Activated T-cell treated with anti-CD3 and anti-CD28 coated beads, Interleukin-2, amount 50 U/mL, for 72 hours (primary cell): ENCODE measurements around the gene SMOC2. TPM values are rescaled to one million over a fixed set of nuclear protein-coding genes. Genes with fewer than 3 reads are reported as not detected.

Experiments used
- ATAC-seq, 2 donors: fragments of 150-1000 bp; cut with Tn5 transposase; replicated peaks in 1 of 2; 2 replicates each; pipeline ENCODE4 v1.10.0; 2021; ENCODE audit warnings: moderate library complexity in 2 of 2, mild to moderate bottlenecking in 1 of 2
- DNase-seq, 2 donors: peaks; one replicate each; pipeline ENCODE4 v3.0.0; 2021 to 2022; ENCODE audit warnings: mixed read lengths in 1 of 2
- H3K27ac Mint-ChIP-seq: one replicate; pipeline ENCODE4 v1.8.0; 2022; ENCODE audit warnings: mild to moderate bottlenecking, moderate library complexity, mixed read lengths
- H3K27me3 Mint-ChIP-seq: one replicate; pipeline ENCODE4 v1.8.0; 2022; ENCODE audit warnings: low read depth, mixed read lengths
- H3K36me3 Mint-ChIP-seq, 2 donors: one replicate each; pipeline ENCODE4 v1.8.0; 2022; ENCODE audit warnings: mixed read lengths in 2 of 2, mild to moderate bottlenecking in 1 of 2; ENCODE audit not compliant: insufficient read depth in 2 of 2
- H3K4me1 Mint-ChIP-seq: one replicate; pipeline ENCODE4 v1.8.0; 2022; ENCODE audit warnings: low read depth, mixed read lengths
- H3K4me3 Mint-ChIP-seq, 2 donors: one replicate each; pipeline ENCODE4 v1.8.0; 2022; ENCODE audit warnings: mild to moderate bottlenecking in 2 of 2, mixed read lengths in 2 of 2, moderate library complexity in 2 of 2
- H3K9me3 Mint-ChIP-seq, 2 donors: one replicate each; pipeline ENCODE4 v1.8.0; 2022; ENCODE audit warnings: mixed read lengths in 2 of 2
- total RNA-seq, 2 donors: library from RNA; stranded (reverse); gene quantifications; one replicate each; pipeline ENCODE4 v1.2.3, GENCODE V29; 2022

Gene SMOC2
- total RNA-seq, 2 donors from 2014 or later: not detected

DNA sequence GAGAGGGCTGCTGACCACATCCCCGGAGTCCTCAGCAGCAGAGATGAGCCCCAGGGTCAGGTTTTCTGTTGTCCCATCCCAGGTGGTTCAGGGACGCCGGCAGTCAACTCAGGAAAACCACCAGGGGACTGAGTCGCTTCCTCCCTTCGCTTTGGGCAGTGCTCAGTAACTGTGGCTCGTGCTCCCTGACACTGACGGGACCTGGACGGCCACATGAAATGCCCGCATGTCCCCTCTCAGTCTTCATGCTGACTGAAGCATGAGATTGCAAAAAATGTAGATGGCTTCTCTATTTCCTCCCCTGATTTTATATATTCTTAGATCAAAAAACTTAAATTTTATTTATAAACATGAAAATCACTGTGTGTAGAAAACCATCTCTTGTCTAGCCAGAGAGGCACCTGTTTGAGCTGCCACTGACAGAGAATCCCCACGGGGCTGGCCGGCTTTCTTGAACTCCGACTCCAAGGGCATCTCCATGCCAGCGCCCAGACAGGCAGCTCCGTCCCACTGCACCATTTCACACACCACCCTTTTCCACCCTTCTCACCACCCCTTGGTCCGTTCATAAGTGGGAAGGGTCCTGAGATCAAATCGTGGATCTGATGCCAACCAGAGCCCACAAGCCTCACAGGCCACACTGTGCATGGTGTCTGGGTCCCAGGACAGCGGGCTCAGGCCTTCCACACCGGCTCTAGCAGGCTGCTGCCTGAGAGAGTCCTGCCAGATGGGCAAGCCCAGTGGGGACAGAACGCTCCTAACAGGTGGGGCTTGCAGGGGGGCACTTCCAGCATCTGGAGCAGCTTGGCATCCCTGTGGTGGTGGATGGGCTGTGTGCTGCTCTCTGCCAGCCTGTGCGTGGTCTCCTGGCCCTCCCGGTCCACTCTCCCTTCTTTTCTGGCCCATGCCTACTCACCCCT is 98.2 kb downstream of the SMOC2 start:
- DNase-seq (no peak), ATAC-seq (no peak)
- no peak overlapping the region for H3K4me3 Mint-ChIP-seq
- no peaks in the 10 kb centered on the region for H3K4me1 Mint-ChIP-seq
- no peaks in the 10 kb centered on the region for H3K36me3 Mint-ChIP-seq
- H3K27ac Mint-ChIP-seq: no peak overlapping the region
- H3K27me3 Mint-ChIP-seq: peaks cover 12% of the 10 kb centered on the region
- no peaks in the 10 kb centered on the region for H3K9me3 Mint-ChIP-seq

DNA sequence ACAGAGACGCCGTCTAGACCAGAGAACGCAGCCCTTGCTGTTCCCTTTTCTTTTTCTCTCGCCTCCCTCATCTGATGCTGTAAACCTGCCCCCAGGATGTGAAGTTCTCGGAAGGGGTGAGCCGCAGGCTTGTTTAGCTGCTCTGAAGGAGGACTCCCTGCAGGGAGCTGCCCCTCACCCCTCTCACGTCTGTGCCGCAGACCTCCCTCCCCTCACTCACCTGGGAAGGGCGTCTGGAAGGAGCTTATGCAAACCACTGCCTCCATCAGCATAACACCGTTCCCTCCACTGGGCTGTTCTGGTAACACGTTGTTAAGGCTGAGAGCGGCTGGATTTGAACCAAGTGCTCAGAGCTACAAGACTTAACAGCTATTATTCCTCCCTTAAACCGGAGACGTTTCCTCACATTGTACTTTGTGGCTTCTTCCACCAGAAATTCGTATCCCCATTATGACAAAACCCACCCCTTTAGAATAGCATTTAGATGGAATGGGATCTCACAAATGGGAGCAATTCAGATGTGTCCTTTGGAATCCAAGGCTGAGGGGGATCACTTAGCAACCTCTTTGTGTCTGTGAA is 99.8 kb downstream of the SMOC2 start:
- DNase-seq (no peak), ATAC-seq (no peak)
- Mint-ChIP-seq H3K9me3 (no peaks in the 10 kb centered on the region), H3K27ac (no peak overlapping the region), H3K4me1 (no peaks in the 10 kb centered on the region), H3K36me3 (no peaks in the 10 kb centered on the region), H3K4me3 (no peak overlapping the region), H3K27me3 (peaks cover 12% of the 10 kb centered on the region)

DNA sequence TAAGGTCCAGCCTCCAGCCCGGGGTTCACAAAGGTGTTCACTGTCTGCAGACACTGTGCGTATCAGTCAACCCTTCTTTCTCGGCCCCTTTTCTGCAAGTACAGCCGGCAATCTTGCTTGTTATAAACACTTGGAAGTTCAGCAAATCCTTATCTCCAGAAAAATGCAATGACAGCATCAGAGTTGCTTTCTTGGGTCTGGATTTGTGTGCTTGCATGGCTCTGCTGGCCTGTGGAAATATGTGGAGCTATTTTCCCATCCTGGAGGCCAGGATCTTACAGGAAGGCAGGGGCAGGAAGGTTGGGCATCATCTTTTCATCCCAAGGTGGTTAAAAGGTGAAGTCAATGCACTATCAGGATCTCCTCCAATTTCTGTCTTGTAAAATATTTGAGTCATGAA is 100.3 kb downstream of the SMOC2 start:
- Mint-ChIP-seq H3K36me3 (no peaks in the 10 kb centered on the region), H3K27ac (no peak overlapping the region), H3K27me3 (peaks cover 12% of the 10 kb centered on the region), H3K4me3 (no peak overlapping the region), H3K4me1 (no peaks in the 10 kb centered on the region), H3K9me3 (no peaks in the 10 kb centered on the region)
- DNase-seq: no peak
- no peak for ATAC-seq

GRCh38 chr6:168542301-168542700 is 101.3 kb downstream of the SMOC2 start:
- Mint-ChIP-seq H3K4me1 (no peaks in the 10 kb centered on the region), H3K36me3 (no peaks in the 10 kb centered on the region), H3K9me3 (no peaks in the 10 kb centered on the region), H3K4me3 (no peak overlapping the region), H3K27ac (no peak overlapping the region), H3K27me3 (peaks cover 12% of the 10 kb centered on the region)
- ATAC-seq: no peak
- DNase-seq: no peak

DNA sequence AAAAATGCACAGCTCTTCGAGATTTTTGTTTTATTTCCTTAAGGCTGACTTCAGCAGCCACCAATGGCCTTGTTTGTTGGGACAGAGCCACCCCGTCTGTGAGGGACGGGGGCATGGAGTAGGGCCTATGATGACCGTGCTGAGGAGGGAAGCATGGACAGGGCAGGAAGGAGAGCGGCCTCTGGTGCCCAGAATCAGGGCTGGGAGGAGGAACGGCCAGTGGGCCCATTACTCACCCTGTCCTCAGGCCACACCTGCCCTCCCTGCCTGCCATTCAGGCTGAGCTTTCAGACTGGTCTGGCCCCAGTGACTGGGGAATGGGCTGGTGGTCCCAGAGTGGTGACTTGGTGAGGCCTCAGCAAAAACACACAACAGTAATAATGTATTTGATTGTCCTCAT is 104.4 kb downstream of the SMOC2 start:
- Mint-ChIP-seq H3K27ac (no peak overlapping the region), H3K4me3 (no peak overlapping the region), H3K27me3 (peaks cover 12% of the 10 kb centered on the region), H3K36me3 (no peaks in the 10 kb centered on the region), H3K4me1 (no peaks in the 10 kb centered on the region), H3K9me3 (no peaks in the 10 kb centered on the region)
- DNase-seq (no peak), ATAC-seq (no peak)

GRCh38 chr6:168546151-168546550 is 105.2 kb downstream of the SMOC2 start:
- Mint-ChIP-seq H3K4me1 (no peaks in the 10 kb centered on the region), H3K27me3 (peaks cover 4% of the 10 kb centered on the region), H3K27ac (no peak overlapping the region), H3K9me3 (no peaks in the 10 kb centered on the region), H3K36me3 (no peaks in the 10 kb centered on the region), H3K4me3 (no peak overlapping the region)
- no peak for DNase-seq
- no peak for ATAC-seq

- no peak for DNase-seq
- H3K27ac Mint-ChIP-seq: no peak overlapping the region
- no peaks in the 10 kb centered on the region for H3K9me3 Mint-ChIP-seq
- H3K27me3 Mint-ChIP-seq: no peaks in the 10 kb centered on the region
- no peaks in the 10 kb centered on the region for H3K4me1 Mint-ChIP-seq
- ATAC-seq: no peak
- H3K36me3 Mint-ChIP-seq: no peaks in the 10 kb centered on the region
- no peak overlapping the region for H3K4me3 Mint-ChIP-seq
Measured at GRCh38 chr6:168546730-168547129, 105.7 kb downstream of the SMOC2 start.

DNA sequence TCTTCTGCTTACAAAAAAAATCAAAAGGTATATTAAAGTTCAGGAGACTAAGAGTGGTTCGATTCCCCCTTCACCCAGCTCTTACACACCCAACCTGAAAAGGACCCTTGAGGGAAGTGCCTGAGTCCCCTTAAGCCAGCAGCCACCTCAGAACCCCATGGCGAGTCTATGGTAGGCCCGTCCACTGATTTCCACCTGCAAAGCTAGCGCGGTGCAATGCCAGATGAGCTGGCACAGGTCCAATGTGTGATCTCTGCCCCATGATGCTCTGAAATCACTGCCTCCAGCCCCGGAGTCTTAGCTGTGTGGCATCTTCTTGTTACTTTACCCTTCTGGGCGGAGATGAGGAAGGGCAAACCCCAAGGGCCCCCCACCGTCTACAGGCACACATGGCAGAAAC is 109.3 kb downstream of the SMOC2 start:
- no peaks in the 10 kb centered on the region for H3K36me3 Mint-ChIP-seq
- H3K27me3 Mint-ChIP-seq: no peaks in the 10 kb centered on the region
- no peak for DNase-seq
- H3K27ac Mint-ChIP-seq: no peak overlapping the region
- no peak for ATAC-seq
- no peaks in the 10 kb centered on the region for H3K9me3 Mint-ChIP-seq
- H3K4me3 Mint-ChIP-seq: no peak overlapping the region
- no peaks in the 10 kb centered on the region for H3K4me1 Mint-ChIP-seq

GRCh38 chr6:168554472-168554871 is 113.5 kb downstream of the SMOC2 start:
- no peak for ATAC-seq
- no peaks in the 10 kb centered on the region for H3K4me1 Mint-ChIP-seq
- DNase-seq: no peak

DNA sequence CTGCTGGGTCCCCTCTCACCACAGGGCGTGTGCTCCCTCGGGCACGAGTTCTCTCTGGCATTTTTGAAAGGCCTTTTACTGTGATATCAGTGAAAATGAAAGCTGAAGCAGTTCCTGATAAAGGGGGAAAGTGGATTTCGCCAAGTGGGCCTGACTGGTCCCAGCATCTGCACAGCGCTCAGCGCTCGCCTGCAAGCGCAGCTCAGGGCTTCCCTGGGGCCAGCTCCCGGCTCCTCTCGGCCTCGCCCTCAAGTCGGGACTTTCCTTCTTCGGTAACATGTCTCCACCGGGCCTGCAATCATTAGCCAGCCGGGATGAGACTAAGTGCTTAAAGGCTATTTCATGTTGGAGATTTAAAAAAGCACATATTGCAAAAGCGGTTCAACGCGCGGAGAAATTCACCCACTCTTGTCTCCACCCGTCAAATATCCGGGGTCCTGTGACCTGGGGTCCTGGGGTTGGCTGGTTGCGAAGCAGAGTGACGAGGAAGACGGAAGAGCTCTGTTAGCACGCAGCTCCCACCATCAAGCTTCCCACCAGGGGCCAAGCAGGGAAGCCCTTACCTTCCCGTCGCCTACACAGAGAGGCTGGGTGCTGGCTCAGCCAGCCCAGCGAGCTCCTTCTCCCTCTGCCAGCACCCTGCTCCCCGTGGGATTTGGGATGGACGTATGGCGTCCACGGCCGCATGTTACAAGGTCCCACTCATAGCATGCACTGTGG is 114.1 kb downstream of the SMOC2 start:
- Mint-ChIP-seq H3K4me1 (no peaks in the 10 kb centered on the region), H3K27me3 (no peaks in the 10 kb centered on the region), H3K4me3 (no peak overlapping the region), H3K36me3 (no peaks in the 10 kb centered on the region), H3K9me3 (peaks cover 0 to 3% of the 10 kb centered on the region in 2 donors), H3K27ac (no peak overlapping the region)
- ATAC-seq (no peak), DNase-seq (no peak)

More at GRCh38 chr6:168554472-168554871, 113.5 kb downstream of the SMOC2 start:
- Mint-ChIP-seq H3K27me3 (no peaks in the 10 kb centered on the region), H3K27ac (no peak overlapping the region), H3K9me3 (peaks cover 0 to 3% of the 10 kb centered on the region in 2 donors), H3K36me3 (no peaks in the 10 kb centered on the region), H3K4me3 (no peak overlapping the region)

DNA sequence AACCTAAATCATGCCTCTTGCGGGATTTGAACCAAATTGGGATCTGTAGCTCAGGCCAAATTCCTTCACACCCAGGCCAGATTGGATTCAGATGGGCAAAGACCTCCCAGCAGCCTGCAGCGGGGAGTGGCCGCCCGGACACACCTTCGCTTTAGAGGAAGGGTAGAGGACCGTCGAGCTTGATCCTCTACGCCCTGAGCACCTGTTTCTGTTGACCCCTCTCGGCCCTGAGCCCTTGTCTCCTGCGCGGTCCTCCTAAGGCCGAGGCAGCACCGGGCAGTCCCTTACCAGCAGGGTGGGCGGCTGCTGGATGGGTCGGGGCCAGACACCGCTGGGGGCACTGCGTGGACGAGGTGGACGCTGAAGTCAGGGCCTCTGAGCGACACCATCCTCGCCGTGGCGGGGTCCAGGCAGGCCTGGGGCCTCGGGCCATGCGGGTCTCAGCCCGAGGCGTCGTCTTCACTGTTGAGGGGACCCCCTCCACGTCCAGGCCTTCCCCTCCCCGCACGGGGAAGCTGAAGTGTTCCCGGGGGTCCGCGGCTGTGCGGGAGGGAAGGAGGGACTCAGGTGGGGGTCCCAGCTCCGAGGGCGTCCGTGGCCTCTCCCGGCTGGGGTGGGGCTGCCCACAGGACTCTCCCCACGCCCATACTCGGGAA is 114.8 kb downstream of the SMOC2 start:
- no peak overlapping the region for H3K4me3 Mint-ChIP-seq
- DNase-seq: no peak
- H3K27ac Mint-ChIP-seq: no peak overlapping the region
- no peak for ATAC-seq
- H3K27me3 Mint-ChIP-seq: no peaks in the 10 kb centered on the region
- no peaks in the 10 kb centered on the region for H3K36me3 Mint-ChIP-seq
- peaks cover 0 to 3% of the 10 kb centered on the region in 2 donors for H3K9me3 Mint-ChIP-seq
- no peaks in the 10 kb centered on the region for H3K4me1 Mint-ChIP-seq

DNA sequence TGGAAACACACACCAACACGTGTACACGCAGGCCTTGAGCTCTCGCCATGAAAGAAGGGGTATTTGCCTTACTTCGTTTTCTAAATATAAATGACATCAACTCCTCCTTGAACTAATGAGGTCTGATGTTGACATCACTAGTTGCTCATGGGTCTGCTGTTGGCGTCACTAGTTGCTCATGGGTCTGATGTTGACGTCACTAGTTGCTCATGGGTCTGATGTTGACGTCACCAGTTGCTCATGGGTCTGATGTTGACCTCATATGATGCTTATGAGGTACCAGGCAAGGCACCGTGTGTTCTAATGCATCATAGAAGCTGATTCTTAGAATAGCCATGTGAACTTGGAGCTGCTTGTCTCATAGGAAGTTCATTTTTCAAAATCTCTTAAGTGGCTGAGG is 116.5 kb downstream of the SMOC2 start:
- peaks cover 0 to 3% of the 10 kb centered on the region in 2 donors for H3K9me3 Mint-ChIP-seq
- ATAC-seq (no peak), DNase-seq (no peak)
- no peak overlapping the region for H3K4me3 Mint-ChIP-seq
- no peaks in the 10 kb centered on the region for H3K27me3 Mint-ChIP-seq
- H3K27ac Mint-ChIP-seq: no peak overlapping the region
- no peaks in the 10 kb centered on the region for H3K36me3 Mint-ChIP-seq
- H3K4me1 Mint-ChIP-seq: no peaks in the 10 kb centered on the region

GRCh38 chr6:168558686-168559085 is 117.7 kb downstream of the SMOC2 start:
- Mint-ChIP-seq H3K4me3 (no peak overlapping the region), H3K27ac (no peak overlapping the region), H3K9me3 (peaks cover 0 to 3% of the 10 kb centered on the region in 2 donors), H3K36me3 (no peaks in the 10 kb centered on the region), H3K27me3 (no peaks in the 10 kb centered on the region), H3K4me1 (no peaks in the 10 kb centered on the region)
- ATAC-seq (no peak), DNase-seq (no peak)
